Uterus (tissue), 4 donors: ENCODE results near the gene CHST5. TPM values are rescaled to one million over a fixed set of nuclear protein-coding genes. Genes with fewer than 3 reads are reported as not detected.

Experiments used
- DNase-seq, 2 donors: peaks; one replicate each; pipeline ENCODE4 v3.0.0-alpha.2; 2019 to 2020
- H3K27ac ChIP-seq, 2 donors: fragments of 200-600 bp; sonication (generic); 1 replicate in 1 of 2; 2 replicates in 1 of 2; pipeline ENCODE4 v1.5.1; 2016 to 2018
- H3K27me3 ChIP-seq, 2 donors: fragments of 200-600 bp; sonication (generic); one replicate each; pipeline ENCODE4 v1.5.1; 2018 to 2019; ENCODE audit warnings: control low read depth in 1 of 2
- H3K36me3 ChIP-seq, 2 donors: fragments of 200-600 bp; sonication (generic); one replicate each; pipeline ENCODE4 v1.5.1; 2019; ENCODE audit warnings: control low read depth in 1 of 2
- H3K4me1 ChIP-seq, 2 donors: fragments of 200-600 bp; sonication (generic); one replicate each; pipeline ENCODE4 v1.5.1; 2018 to 2019; ENCODE audit warnings: control low read depth in 1 of 2
- H3K4me3 ChIP-seq, 2 donors: fragments of 200-600 bp; sonication (generic); 1 replicate in 1 of 2; 2 replicates in 1 of 2; pipeline ENCODE4 v1.5.1; 2018 to 2019; ENCODE audit warnings: mild to moderate bottlenecking in 1 of 2
- H3K9me3 ChIP-seq, 2 donors: fragments of 200-600 bp; sonication (generic); one replicate each; pipeline ENCODE4 v1.5.1; 2019; ENCODE audit warnings: control low read depth in 1 of 2
- POLR2A ChIP-seq, 2 donors: fragments of 450-650 bp; IDR thresholded peaks; one replicate each; pipeline ENCODE4 v1.6.1; 2016; ENCODE audit warnings: antibody characterized with exemption in 2 of 2, mild to moderate bottlenecking in 1 of 2, moderate library complexity in 1 of 2
- intact Hi-C: fragments of 100-400 bp; cut with DNase I; formaldehyde crosslinking; loops from one replicate; pipeline ENCODE4 v1.15.1; 2023; ENCODE audit warnings: low total_unique reads
- total RNA-seq, 4 donors: library from RNA; depleted of rRNA in 3 of 4; stranded (reverse); fragments of >200 nt in 3 of 4; gene quantifications; one replicate each; pipeline versions ENCODE4 v1.1.0 to v1.2.4, GENCODE V29; 2014 to 2023
- TF ChIP-seq, protein P1 (sequence below), 4 experiments: fragments of 200-600 bp in 2 of 4; fragments of 450-650 bp in 2 of 4; sonication (generic) in 2 of 4; IDR thresholded peaks; one replicate each; pipeline ENCODE4 v1.5.1; 2016 to 2019; ENCODE audit warnings: antibody characterized with exemption in 4 of 4, mild to moderate bottlenecking in 2 of 4, moderate library complexity in 1 of 4
- donor health status: DM: yes; HTN: yes; CAD: no.

Gene CHST5
- total RNA-seq, 4 donors from 2014 or later = 1.0 to 2.0 TPM; not detected in 2

DNA sequence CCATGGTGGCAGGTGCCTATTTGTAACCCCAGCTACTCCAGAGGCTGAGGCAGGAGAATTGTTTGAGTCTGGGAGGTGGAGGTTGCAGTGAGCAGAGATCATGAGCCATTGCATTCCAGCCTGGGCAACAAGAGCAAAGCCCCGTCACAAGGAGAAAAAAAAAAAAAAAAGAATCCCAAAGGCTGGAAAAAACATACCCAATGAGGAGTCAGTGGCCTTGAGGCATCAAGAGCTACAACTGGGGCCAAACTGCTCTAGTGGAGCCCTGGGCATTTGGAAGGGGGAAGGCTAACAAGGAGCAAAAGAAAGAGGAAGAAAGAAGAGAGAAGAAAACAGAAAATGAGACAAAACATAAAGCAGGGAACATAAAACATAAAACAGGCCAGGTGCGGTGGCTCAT, 47.6 kb downstream of the CHST5 start:
- H3K4me1 ChIP-seq = no peaks in the 10 kb centered on the region
- TF ChIP-seq POLR2A (IDR thresholded peaks at IDR 0.05) = no peak
- TF ChIP-seq, protein P1, sequence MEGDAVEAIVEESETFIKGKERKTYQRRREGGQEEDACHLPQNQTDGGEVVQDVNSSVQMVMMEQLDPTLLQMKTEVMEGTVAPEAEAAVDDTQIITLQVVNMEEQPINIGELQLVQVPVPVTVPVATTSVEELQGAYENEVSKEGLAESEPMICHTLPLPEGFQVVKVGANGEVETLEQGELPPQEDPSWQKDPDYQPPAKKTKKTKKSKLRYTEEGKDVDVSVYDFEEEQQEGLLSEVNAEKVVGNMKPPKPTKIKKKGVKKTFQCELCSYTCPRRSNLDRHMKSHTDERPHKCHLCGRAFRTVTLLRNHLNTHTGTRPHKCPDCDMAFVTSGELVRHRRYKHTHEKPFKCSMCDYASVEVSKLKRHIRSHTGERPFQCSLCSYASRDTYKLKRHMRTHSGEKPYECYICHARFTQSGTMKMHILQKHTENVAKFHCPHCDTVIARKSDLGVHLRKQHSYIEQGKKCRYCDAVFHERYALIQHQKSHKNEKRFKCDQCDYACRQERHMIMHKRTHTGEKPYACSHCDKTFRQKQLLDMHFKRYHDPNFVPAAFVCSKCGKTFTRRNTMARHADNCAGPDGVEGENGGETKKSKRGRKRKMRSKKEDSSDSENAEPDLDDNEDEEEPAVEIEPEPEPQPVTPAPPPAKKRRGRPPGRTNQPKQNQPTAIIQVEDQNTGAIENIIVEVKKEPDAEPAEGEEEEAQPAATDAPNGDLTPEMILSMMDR (IDR thresholded peaks at IDR 0.05) = no peak
- H3K4me3 ChIP-seq = no peak overlapping the region
- no peak for DNase-seq
- H3K27ac ChIP-seq = no peak overlapping the region
- H3K9me3 ChIP-seq = no peaks in the 10 kb centered on the region
- intact Hi-C loops = no loop called here
- H3K27me3 ChIP-seq = no peaks in the 10 kb centered on the region
- no peaks in the 10 kb centered on the region for H3K36me3 ChIP-seq

DNA sequence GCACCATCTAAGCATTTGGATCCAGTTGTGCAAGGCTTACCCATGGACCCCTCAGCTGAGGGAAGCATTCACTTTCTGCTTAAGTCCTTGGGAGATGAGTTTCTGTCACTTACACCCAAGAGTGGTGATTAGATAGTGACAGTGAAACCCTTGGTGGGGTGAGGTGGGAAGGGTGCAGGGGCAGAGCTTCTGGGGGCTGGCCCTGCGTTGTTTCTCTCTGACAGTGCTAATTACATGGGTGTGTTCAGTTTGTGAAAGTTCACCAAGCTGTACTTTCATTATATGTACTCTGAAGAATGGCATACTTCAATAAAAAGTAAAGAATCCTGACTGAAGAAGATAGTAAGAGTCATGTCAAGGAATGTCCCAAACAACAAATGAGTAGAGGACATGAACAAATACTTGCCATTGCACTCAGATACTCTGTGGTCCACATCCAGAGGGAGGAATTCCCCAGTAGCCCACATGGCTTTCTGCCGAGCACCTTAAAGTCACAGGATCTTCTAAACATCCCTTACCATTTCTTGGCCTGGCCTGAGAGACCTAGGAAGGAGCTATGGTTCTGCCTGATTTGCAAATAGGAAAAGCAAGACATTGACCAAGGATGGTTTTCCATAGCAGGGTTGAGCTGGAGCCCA, 49.1 kb downstream of the CHST5 start:
- Histone ChIP-seq H3K9me3 (no peaks in the 10 kb centered on the region), H3K4me3 (no peak overlapping the region), H3K36me3 (no peaks in the 10 kb centered on the region), H3K27me3 (no peaks in the 10 kb centered on the region), H3K4me1 (no peaks in the 10 kb centered on the region), H3K27ac (no peak overlapping the region)
- DNase-seq = no peak
- no peak for TF ChIP-seq POLR2A (IDR thresholded peaks at IDR 0.05)
- TF ChIP-seq, protein P1 (IDR thresholded peaks at IDR 0.05) = no peak
- intact Hi-C loops = no loop called here

DNA sequence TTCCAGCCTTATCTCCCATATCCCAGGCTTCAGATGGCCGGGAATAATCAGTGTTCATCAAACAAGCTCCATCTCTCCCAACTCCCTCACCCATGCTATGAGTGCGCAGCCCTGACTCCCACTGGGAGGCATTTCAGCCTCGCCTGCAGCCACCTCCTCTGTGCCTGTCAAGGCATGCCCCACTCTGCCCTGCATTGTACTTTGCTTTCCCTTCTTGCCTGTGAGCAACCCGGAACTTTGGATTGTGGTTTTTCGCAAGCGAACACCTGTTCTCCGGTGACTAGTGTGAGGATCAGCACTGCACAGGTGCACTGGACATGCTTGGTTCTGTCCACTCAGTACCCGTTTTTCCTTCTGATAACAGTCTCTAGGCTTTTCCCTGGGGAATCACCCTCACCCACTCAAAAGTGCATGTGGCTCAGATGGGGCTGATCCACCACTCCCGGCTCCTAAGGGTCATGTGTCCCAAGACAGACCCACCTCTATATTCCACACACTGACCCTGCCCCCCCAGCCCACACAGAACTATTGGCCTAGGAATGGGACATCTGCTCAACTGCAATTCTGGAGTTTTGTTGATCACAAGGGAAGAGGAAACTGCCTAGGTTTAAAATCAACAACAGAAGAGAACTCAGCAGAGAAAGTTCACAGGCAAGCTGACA, 49.8 kb downstream of the CHST5 start:
- H3K4me1 ChIP-seq = no peaks in the 10 kb centered on the region
- intact Hi-C loops = no loop called here
- DNase-seq = no peak
- H3K36me3 ChIP-seq = no peaks in the 10 kb centered on the region
- no peaks in the 10 kb centered on the region for H3K9me3 ChIP-seq
- no peaks in the 10 kb centered on the region for H3K27me3 ChIP-seq
- TF ChIP-seq, protein P1 (IDR thresholded peaks at IDR 0.05) = no peak
- TF ChIP-seq POLR2A (IDR thresholded peaks at IDR 0.05) = no peak
- no peak overlapping the region for H3K27ac ChIP-seq
- H3K4me3 ChIP-seq = no peak overlapping the region

DNA sequence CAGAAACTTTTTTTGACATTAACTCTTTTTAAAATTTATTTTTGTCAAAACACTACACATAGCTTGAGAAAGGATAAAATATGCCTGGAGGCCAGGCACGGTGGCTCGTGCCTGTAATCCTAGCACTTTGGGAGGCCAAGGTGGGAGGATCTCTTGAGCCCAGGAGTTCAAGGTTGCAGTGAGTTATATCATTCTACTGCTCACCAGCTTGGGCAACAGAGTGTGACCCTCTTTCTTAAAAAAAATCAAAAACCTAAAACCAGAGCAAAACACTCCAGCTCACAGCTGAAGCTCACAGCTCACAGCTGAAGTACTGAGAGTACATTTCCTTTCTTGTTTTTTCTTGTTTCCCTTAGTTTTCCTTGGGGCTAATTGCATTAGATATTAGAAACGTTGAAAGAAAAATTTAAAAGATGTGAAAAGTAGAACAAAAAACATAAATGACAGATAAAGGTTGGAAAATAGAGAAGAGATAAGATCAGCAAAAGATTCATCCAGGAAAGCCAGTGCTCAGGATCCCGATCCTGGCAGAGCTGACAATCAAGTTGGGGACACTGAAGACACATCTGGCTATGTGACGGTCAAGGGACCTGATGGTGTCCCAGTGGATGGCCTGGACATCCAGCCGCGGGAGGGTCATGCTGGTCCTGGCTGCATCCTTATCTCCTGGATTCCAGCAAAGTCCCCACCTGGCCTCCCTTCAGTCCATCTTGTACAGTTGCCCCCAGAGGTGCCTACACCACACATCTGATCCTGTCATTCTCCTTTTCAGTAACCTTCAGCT, 50.5 kb downstream of the CHST5 start:
- Histone ChIP-seq H3K36me3 (no peaks in the 10 kb centered on the region), H3K4me1 (no peaks in the 10 kb centered on the region), H3K9me3 (no peaks in the 10 kb centered on the region), H3K27ac (no peak overlapping the region), H3K4me3 (no peak overlapping the region), H3K27me3 (no peaks in the 10 kb centered on the region)
- no peak for TF ChIP-seq POLR2A (IDR thresholded peaks at IDR 0.05)
- TF ChIP-seq, protein P1 (IDR thresholded peaks at IDR 0.05) = no peak
- intact Hi-C loops = no loop called here
- no peak for DNase-seq

DNA sequence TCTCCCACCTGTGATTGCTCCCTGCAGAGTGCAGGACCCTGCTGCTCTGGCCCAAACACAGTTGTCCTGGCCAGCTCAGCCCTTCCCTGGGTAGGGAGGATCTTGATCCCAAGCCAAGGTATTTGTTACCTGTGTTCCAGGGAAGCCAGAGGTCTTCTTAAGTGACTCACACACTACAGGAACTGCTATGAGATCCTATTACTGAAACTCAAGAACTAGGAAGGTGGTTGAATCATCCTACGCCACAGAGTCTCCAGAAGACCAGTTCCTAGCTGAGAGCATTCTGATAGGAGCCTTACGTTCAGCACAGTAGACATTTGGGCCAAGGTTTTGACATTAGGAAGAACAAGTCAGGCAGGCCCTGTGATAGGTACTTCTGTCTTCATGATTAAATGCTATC, 52.7 kb downstream of the CHST5 start:
- no peak overlapping the region for H3K4me3 ChIP-seq
- no peaks in the 10 kb centered on the region for H3K27me3 ChIP-seq
- H3K36me3 ChIP-seq = no peaks in the 10 kb centered on the region
- intact Hi-C loops = no loop called here
- no peaks in the 10 kb centered on the region for H3K9me3 ChIP-seq
- H3K4me1 ChIP-seq = no peaks in the 10 kb centered on the region
- TF ChIP-seq, protein P1 (IDR thresholded peaks at IDR 0.05) = no peak
- no peak for TF ChIP-seq POLR2A (IDR thresholded peaks at IDR 0.05)
- H3K27ac ChIP-seq = no peak overlapping the region
- no peak for DNase-seq
